GM23248 (cell line): ENCODE data around the gene ZFP62.

Experiments used
- EZH2 ChIP-seq: fragments of 200-600 bp; sonication (generic); IDR thresholded peaks from 2 replicates; pipeline ENCODE4 v1.6.1; 2018; ENCODE audit warnings: antibody characterized with exemption, mild to moderate bottlenecking; ENCODE audit not compliant: insufficient read depth, poor library complexity, severe bottlenecking
- EZH2phosphoT487 ChIP-seq: fragments of 200-600 bp; sonication (generic); IDR thresholded peaks from 2 replicates; pipeline ENCODE4 v1.6.1; 2018; ENCODE audit warnings: antibody characterized with exemption, moderate library complexity, mild to moderate bottlenecking, low read depth; ENCODE audit not compliant: insufficient read depth

- no peak for TF ChIP-seq EZH2phosphoT487
- TF ChIP-seq EZH2, result no peak
These were observed 14.9 kb upstream of the ZFP62 start for GRCh38 chr5:180875860-180876426.
